GM19463 (cell line): ENCODE data around the gene SMARCA1.

Source experiments
- ATAC-seq: cut with Tn5 transposase; IDR thresholded peaks from one replicate; pipeline ENCODE4 v1.9.1; 2021; ENCODE audit warnings: mild to moderate bottlenecking, moderate library complexity; ENCODE audit not compliant: unreplicated experiment

Gene SMARCA1

GRCh38 chrX:129529685-129530281, 6.5 kb upstream of the SMARCA1 start:
- ATAC-seq = no peak

DNA sequence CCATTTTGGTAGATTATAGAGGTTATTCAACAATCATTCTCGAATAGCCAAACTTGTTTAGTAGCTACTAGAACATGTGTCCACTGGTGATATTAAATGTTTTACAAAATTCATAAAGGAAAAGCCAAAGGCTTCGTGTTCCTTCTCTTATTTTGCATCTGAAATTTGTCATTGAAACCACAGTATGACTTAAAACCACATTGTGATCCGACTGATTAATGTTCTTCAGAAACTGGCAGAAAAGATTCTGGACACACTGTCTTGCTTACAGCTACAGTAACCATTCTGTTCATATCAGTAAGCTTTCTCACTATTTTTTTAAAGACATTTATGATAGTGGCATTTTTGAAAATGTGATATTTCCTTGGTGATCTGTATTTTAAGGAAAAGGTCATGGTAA, 2.6 kb upstream of the SMARCA1 start:
- no peak for ATAC-seq

GRCh38 chrX:129525162-129525561, 1.9 kb upstream of the SMARCA1 start:
- no peak for ATAC-seq

- no peak for ATAC-seq
Observed at GRCh38 chrX:129524250-129524850, 1.1 kb upstream of the SMARCA1 start.

GRCh38 chrX:129522184-129523078, 859 bp downstream of the SMARCA1 start:
- no peak for ATAC-seq

DNA sequence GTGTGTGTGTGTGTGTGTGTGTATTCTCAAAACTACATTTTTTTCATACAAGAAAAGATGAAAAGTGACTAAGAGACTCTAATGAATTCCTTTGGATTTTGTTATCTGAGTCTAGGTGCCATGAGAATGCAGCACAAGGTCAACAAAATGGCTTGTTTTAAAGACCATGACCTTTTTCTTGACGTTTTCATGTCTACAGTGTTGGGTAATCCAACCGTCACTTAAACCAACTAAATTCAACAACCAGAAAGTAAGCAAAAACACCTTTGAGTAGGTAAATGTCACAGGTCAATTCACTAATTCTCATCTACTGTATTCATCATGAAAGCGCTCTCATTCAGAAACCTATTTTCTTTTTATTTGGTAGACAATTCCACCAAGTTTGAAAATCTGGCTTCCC, 3.1 kb downstream of the SMARCA1 start:
- no peak for ATAC-seq

DNA sequence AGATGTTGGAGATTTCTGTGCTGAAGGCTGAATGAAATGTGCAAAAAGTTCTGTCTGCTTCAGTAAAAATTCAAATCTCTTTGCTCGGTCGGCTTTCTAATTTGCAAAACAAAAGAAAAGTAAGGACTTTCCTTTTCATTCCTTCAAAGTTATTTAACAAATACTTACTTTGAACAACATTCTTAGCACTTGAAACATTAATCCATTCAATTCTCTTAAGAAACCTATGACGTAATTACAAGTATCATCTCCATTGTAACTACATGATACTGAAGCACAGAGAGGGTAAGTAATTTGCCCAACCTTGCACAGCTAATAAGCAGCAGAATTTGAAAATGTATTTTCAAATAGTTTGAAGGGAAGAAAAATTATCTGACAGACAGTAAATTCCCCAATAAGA, 6.9 kb downstream of the SMARCA1 start:
- no peak for ATAC-seq

GRCh38 chrX:129512409-129512808, 10.9 kb downstream of the SMARCA1 start:
- no peak for ATAC-seq

DNA sequence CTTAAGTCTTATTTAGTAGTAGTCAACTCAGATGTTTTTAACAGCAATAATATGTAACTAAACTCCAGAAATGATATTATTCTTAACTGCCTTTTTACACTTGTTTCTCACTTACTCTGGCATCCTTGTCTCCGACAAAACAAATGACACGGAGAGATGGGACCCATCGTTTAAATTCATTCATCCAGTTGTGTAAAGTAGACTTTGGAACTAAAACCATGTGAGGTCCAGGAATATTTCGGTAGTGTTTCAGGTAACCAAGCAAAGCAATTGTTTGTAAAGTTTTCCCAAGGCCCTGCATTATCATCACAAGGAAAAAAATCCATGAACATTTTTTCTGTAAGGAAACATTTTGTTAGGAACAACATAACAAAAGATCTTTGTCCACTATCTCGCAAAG, 11.6 kb downstream of the SMARCA1 start:
- no peak for ATAC-seq

- no peak for ATAC-seq
Observed at GRCh38 chrX:129510331-129510730, 13.0 kb downstream of the SMARCA1 start.

DNA sequence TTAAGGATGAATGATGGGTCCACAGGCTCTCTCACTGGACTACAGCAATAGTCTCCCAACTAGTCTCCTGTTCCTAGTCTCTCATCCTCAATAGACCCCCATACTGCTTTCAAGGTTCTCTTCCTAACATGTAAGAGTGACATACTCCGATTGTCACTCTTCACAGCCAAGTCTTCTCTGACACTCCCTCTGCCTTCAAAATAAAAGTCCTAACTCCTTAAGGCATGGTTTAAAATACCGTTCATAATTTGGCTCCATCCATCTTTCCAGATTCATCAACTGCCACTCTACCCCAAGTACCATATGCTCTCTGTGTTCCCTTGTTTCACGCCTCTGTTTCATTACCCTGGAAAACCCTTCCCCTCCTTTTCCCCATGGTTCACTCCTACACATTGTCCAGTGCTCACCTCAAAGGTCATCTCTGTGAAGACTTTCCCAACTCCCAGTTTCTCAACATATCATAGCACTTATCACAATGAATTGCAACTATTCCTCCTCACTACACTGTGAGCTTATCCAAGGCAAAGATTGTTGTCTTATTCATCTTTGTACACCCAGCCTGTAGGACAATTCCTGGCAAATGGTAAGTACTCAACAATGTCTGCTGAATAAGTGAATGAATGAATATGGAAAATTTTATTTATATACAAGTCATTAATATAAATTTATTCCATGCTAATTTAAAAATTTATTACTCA, 26.0 kb downstream of the SMARCA1 start:
- ATAC-seq = no peak

- no peak for ATAC-seq
Observed at GRCh38 chrX:129496625-129497024, 26.7 kb downstream of the SMARCA1 start.

DNA sequence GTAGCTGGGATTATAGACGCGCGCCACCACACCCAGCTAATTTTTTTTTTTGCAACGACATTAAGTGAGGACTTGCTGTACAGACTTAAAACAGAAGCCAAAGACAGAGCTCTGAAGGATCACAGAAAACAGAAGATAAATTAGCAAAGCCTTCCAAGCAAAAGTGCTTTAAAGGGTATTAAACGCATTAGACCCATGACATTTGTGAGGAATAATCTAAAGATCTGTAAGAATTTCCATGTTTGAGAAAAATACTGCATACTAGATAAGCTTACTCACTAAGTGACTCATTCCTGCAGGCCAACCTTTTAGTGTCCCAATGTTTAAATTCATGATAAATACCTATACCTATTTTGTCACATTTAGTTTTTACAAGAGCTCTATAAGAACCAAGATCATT, 27.4 kb downstream of the SMARCA1 start:
- no peak for ATAC-seq

- no peak for ATAC-seq
Observed at GRCh38 chrX:129494887-129495286, 28.4 kb downstream of the SMARCA1 start.

- no peak for ATAC-seq
Observed at GRCh38 chrX:129493643-129494042, 29.6 kb downstream of the SMARCA1 start.

DNA sequence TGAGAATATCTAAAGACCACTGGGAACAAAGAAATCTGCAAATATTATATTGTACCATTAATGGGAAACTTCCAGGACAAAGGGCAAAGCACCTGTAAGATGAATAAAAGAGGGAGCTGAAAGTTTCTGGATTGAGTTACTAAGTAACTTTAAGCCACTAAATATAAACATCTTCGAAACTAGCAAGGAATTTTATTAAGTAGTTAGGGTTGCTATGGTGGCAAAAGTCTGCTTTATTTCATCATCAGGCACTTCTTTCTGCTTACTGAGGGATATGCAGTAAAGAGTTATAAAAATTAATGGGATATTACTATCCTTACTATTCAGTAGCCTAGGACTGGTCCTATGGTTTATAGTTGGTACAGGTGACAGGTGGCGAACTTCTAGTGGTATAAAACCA, 33.0 kb downstream of the SMARCA1 start:
- no peak for ATAC-seq

GRCh38 chrX:129488359-129488758, 34.9 kb downstream of the SMARCA1 start:
- no peak for ATAC-seq

GRCh38 chrX:129480889-129481288, 42.4 kb downstream of the SMARCA1 start:
- ATAC-seq = no peak

GRCh38 chrX:129478516-129478915, 44.8 kb downstream of the SMARCA1 start:
- ATAC-seq = no peak

DNA sequence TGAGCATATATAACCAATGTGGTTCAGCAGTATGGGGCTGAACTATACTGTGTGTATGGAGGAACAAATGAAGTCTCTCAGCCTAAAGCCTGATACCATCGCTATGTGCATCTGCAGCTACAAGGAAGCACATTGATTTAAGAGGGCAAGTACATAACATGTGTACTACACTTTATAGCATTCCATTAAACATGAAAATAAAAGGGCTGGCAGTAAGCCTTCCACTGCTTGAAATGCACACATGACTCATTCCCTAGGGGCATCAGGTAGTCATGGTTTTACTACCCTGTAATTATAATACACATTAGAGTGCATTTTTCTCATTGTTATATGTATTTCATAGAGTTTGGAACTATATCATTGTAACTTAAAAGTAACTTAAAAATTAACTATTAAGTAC, 51.2 kb downstream of the SMARCA1 start:
- ATAC-seq = no peak

DNA sequence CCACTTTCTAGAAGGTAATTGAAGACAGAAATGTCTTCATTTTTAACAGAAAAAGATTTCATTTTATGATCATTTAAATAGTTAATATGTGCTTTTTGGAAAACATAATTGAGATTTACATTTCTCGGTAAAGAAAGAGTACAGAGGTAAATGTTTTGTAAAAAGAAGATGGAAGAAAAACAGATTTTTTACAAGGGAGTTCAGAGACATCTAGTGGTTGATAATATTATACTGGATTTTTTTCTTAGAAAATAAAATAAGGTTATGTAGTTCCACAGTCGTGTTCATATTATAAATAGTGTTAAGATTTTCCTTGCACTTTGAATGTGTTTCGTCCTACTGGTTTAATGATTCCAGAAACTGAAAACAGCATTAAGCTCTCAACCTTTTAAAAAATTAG, 60.6 kb downstream of the SMARCA1 start:
- no peak for ATAC-seq
